Hematopoietic multipotent progenitor cell treated with erythropoietin and hydrocortisone succinate and interleukin-3 and kit ligand, for 17 days (in vitro differentiated cells): ENCODE data around the gene KIF26B.

ENCODE experiments used
- DNase-seq: peaks from one replicate; pipeline ENCODE4 v3.0.0-alpha.2; 2015; ENCODE audit warnings: low spot score

Gene KIF26B

GRCh38 chr1:245751726-245752470, 597.1 kb downstream of the KIF26B start:
- DNase-seq, result no peak

- DNase-seq, result no peak
Observed at GRCh38 chr1:245752561-245752960, 597.8 kb downstream of the KIF26B start.

GRCh38 chr1:245753807-245754206, 599.0 kb downstream of the KIF26B start:
- no peak for DNase-seq

GRCh38 chr1:245754463-245754961, 599.7 kb downstream of the KIF26B start:
- DNase-seq, result no peak
